TTC549 (cell line): Measurements from ENCODE around the gene FARP2.

Experiments used
- FAIRE-seq: peaks from 2 replicates; lab custom pipeline; 2012; peaks lifted over from hg19 to GRCh38; lab: Jason Lieb, UNC

The FARP2 gene

DNA sequence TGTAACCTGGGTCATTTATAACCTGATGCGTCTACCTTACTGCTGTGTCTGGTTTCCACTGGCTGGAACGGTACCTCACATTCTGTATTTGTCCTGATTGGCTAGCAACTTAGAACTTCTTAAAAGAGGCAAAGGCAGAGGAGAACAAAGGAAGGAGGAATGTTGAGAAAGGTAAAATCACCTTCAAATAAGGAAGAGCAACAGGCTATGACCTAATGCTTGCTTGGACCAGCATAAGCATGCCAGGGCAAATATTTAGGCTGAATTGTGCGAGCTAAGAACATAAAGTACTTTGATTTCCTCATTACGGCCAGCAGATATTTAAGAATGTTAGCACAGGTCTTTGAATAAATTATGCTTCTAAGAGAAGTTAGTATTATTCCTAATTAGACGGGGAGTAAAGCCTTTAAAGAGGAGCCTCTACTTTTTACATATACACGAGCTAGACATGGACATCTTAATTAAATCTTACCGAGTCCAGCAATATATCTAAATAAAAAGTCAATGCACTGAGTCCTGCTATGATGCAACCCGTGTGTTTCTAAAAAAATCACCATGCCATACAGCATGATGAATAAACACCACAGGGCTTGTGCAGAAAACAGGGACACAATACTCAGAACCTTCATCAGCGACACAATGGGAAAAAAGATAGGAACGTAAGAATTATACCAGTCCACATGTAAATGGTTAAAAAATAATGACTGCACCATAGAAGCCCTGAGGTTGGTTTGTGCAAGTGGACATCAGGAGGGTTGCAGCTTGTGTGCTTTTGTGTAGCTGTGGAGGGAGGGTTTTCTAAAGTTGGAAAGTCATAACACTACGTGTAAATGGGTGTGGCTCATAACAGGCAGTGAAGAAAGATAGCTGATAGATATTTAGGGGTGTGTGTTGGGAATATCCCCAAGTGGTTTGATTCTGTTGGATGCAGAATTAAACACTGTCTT lies 26.1 kb upstream of the FARP2 start:
- no peak for FAIRE-seq

DNA sequence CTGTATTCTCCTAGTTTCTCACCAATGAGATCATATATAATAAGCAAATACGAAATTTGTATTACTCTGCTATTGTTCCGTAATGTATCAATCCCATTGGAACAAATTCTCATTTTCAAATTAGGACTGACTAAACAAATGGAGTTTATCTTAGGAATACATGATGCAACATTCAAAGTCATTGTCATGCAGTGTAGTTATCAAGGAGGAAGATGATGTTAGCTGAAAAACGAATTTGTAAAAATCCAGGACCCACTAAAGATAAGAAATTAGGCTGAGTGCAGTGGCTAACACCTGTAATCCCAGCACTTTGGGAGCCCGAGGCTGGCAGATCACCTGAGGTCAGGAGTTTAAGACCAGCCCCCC lies 25.5 kb upstream of the FARP2 start:
- FAIRE-seq = no peak

GRCh38 chr2:241334813-241335212 lies 21.3 kb upstream of the FARP2 start:
- FAIRE-seq = no peak

- no peak for FAIRE-seq
Observed at GRCh38 chr2:241339839-241340630, 16.1 kb upstream of the FARP2 start.

- no peak for FAIRE-seq
Observed at GRCh38 chr2:241340631-241341163, 15.4 kb upstream of the FARP2 start.

DNA sequence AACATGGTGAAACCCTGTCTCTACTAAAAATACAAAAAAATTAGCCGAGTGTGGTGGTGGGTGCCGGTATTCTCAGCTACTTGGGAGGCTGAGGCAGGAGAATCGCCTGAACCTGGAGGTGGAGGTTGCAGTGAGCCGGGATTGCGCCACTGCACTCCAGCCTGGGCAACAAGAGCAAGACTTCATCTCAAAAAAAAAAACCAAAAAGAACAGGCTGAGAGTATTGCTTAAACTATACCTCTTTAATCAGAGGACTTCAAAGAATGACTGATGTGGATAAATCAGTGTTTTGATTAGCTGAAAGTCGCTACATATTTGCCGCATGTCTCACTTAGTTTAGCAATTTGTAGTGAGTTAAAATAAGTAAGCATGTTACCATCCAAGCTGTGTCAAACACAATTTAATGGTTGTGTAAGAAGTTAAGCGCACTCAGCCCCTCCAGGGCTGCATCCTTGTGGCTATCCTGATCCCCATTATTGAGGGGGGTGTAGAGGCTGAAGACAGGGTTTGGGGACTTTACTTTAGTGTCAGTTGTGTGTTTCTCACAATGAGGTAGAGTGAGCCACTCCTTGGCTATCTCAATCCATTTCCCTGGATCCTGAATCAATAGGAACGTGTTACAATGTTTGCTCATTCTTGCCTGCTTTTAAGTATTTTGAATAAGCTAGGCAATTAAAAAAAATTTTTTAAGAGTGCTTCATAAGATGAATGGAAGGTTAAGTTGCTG lies 11.0 kb upstream of the FARP2 start:
- FAIRE-seq = no peak

- FAIRE-seq = no peak
Observed at GRCh38 chr2:241349941-241350340, 6.1 kb upstream of the FARP2 start.

GRCh38 chr2:241350530-241350877 lies 5.6 kb upstream of the FARP2 start:
- no peak for FAIRE-seq

DNA sequence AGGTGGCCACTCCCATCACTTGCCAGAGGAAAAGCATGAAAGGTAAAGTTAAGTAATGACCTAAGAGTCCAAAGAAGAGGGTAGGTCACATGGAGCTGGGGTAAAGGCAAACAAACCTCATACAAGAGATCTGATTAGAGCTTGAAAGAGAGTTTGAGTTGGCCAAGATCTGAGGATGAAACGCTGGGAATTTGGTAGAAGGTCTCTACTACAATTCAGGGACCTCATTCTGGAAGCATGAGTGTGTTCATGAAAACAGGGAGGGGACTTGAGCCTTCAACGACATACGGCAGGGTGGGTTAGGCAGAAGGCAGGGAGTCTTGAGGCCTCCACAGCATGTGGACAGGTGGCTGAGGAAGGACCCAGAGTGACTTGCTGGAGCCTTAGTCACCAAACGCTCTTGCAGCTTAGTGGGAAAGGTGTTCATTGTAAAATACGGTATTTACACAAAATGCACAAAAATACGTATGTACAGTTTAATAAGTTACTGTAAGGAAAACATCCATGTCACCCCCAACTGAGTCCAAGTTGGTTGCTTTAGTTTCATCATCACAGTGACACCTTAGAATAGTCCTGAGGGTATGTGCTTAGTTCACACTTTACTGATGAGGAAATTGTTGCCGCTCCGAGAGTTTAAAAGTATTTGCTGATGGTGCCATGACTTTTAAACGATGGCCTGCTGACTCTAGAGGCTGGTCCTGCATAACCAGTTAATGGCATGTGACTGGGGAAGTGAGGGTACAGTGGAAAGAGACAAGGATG lies 5.0 kb upstream of the FARP2 start:
- FAIRE-seq = no peak

DNA sequence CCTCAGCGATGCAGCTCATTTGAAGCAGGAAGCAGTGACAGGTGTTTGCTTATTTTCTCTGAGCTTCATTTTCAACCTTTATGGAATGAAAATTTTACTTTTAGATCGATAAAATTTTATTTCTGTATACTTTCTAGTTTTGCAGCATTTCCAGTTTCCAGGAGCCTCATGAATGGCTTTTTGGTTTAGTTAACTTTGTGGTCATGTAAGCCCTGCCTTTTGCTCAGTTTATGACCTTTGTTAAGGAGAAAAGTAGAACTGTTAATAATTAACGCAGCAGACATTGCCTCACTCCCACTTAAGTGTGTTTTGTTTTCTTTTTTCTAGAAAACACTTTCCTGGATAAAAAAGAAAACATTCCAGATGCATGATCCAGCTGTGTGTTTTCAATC lies 4.4 kb upstream of the FARP2 start:
- FAIRE-seq = no peak

GRCh38 chr2:241352227-241352626 lies 3.9 kb upstream of the FARP2 start:
- no peak for FAIRE-seq

- no peak for FAIRE-seq
Observed at GRCh38 chr2:241354668-241355658, 1.1 kb upstream of the FARP2 start.

GRCh38 chr2:241356871-241357260 lies 781 bp downstream of the FARP2 start:
- no peak for FAIRE-seq

DNA sequence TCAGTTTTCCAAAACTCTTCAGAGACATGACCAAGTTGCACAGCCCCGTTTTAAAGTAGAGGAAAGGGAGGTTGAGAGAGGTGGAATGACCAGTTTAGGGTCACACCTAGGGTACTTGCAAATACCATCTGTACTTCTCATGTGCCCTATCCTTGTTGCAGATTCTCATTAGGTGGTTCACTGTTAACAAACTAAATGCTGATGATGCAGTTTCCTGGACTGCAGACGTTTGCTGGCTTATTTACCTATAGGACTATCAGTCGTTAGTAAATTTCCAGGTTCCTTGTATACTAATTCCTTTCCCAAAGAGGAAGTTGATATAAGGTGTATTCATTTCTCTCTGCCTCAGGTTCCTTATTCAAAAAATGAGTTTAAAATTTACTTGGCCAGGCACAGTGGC lies 1.4 kb downstream of the FARP2 start:
- FAIRE-seq = no peak

GRCh38 chr2:241358470-241358869 lies 2.4 kb downstream of the FARP2 start:
- FAIRE-seq = no peak

- no peak for FAIRE-seq
Observed at GRCh38 chr2:241359481-241360045, 3.5 kb downstream of the FARP2 start.

DNA sequence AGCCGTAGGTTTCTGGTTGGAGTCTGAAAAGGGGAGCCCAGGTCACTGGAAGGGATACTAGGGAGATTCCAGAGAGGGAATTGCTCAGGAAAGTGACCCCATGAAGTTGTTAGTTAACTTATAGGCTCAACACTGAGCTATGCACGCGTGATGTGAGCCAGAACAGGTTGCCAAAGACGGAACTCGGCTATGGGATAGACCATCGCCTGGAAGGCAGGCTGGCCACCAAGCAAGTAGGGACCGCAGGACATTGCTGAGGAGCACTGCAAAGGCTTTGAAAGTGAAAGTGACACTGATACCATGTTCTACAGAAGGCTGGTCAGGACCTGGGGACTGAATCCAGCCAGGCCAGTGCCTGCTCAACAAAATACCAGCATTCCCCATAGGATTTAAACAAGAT lies 7.3 kb downstream of the FARP2 start:
- no peak for FAIRE-seq

GRCh38 chr2:241364781-241365180 lies 8.7 kb downstream of the FARP2 start:
- FAIRE-seq = no peak

GRCh38 chr2:241366678-241367077 lies 10.6 kb downstream of the FARP2 start:
- FAIRE-seq = no peak

GRCh38 chr2:241368643-241369042 lies 12.6 kb downstream of the FARP2 start:
- no peak for FAIRE-seq
